Ascending aorta (tissue), 2 donors: ENCODE results near the gene DCST1. TPM values are rescaled to one million over a fixed set of nuclear protein-coding genes. Genes with fewer than 3 reads are reported as not detected.

ENCODE experiments used
- DNase-seq, 2 donors: peaks; one replicate each; pipeline ENCODE4 v3.0.0-alpha.2; 2019; ENCODE audit warnings: low spot score in 2 of 2
- H3K27ac ChIP-seq, 2 donors: fragments of 200-600 bp; sonication (generic); one replicate each; pipeline ENCODE4 v1.5.1; 2016 to 2017; ENCODE audit warnings: mild to moderate bottlenecking in 1 of 2
- H3K27me3 ChIP-seq: fragments of 200-600 bp; sonication (generic); one replicate; pipeline ENCODE4 v1.5.1; 2017
- H3K36me3 ChIP-seq, 2 donors: fragments of 200-600 bp; sonication (generic); one replicate each; pipeline ENCODE4 v1.5.1; 2016
- H3K4me1 ChIP-seq, 2 donors: fragments of 200-600 bp; sonication (generic); one replicate each; pipeline ENCODE4 v1.5.1; 2016 to 2017; ENCODE audit warnings: mild to moderate bottlenecking in 1 of 2
- H3K4me3 ChIP-seq, 2 donors: fragments of 200-600 bp; sonication (generic); one replicate each; pipeline ENCODE4 v1.5.1; 2016 to 2017; ENCODE audit warnings: mild to moderate bottlenecking in 1 of 2
- H3K9me3 ChIP-seq, 2 donors: fragments of 200-600 bp; sonication (generic); one replicate each; pipeline ENCODE4 v1.5.1; 2016
- CTCF ChIP-seq, 3 experiments: fragments of 200-600 bp in 2 of 3; fragments of 450-650 bp in 1 of 3; sonication (generic) in 2 of 3; IDR thresholded peaks; one replicate each; pipeline ENCODE4 v1.5.1; 2016 to 2019; ENCODE audit warnings: antibody characterized with exemption in 3 of 3, mild to moderate bottlenecking in 1 of 3, moderate library complexity in 1 of 3
- intact Hi-C: fragments of 100-400 bp; cut with DNase I; formaldehyde crosslinking; loops from one replicate; pipeline ENCODE4 v1.15.1; 2023
- total RNA-seq: library from RNA; depleted of rRNA; stranded (reverse); fragments of >200 nt; gene quantifications from one replicate; pipeline ENCODE4 v1.1.0, GENCODE V29; 2016

The DCST1 gene
- total RNA-seq, 1 donor from 2014 or later = not detected

- Histone ChIP-seq H3K27ac (peak overlapping the region; percentile 97 to 98), H3K27me3 (no peaks in the 10 kb centered on the region), H3K4me1 (peaks cover 14 to 22% of the 10 kb centered on the region in 2 donors), H3K9me3 (no peaks in the 10 kb centered on the region), H3K4me3 (peak overlapping the region; percentile 92 to 94), H3K36me3 (no peaks in the 10 kb centered on the region)
- TF ChIP-seq CTCF (IDR thresholded peaks at IDR 0.05) = no peak
- intact Hi-C loops = loop anchor here (1.0 to 5.0 kb wide), 5 partner anchors 16 to 963 kb away; partner anchors contain the start of genes ATP8B2, FLAD1, PYGO2 and SLC50A1
- no peak for DNase-seq
These were observed 33.8 kb upstream of the DCST1 start for GRCh38 chr1:154999571-155000410.

GRCh38 chr1:155000411-155000725 is 33.3 kb upstream of the DCST1 start:
- DNase-seq = no peak
- H3K4me1 ChIP-seq = peaks cover 14 to 28% of the 10 kb centered on the region in 2 donors

GRCh38 chr1:155000726-155001424 is 32.7 kb upstream of the DCST1 start:
- Histone ChIP-seq H3K4me1 (peaks cover 14 to 33% of the 10 kb centered on the region in 2 donors), H3K27me3 (no peaks in the 10 kb centered on the region), H3K9me3 (no peaks in the 10 kb centered on the region), H3K27ac (peak overlapping the region; percentile 97 to 98), H3K36me3 (no peaks in the 10 kb centered on the region), H3K4me3 (peak overlapping the region; percentile 92 to 94)
- peak; percentile 61 to 95 for DNase-seq
- TF ChIP-seq CTCF (IDR thresholded peaks at IDR 0.05) = peak in 1 of 3 experiments; percentile 11
- intact Hi-C loops = loop anchor here (1.0 to 5.0 kb wide), 6 partner anchors 16 to 961 kb away; partner anchors contain the start of genes ATP8B2, FLAD1, PYGO2 and SLC50A1

More at GRCh38 chr1:155000411-155000725, 33.3 kb upstream of the DCST1 start:
- intact Hi-C loops = loop anchor here (1.0 to 5.0 kb wide), 5 partner anchors 17 to 962 kb away; partner anchors contain the start of genes ATP8B2, FLAD1, PYGO2 and SLC50A1
- Histone ChIP-seq H3K4me3 (peak overlapping the region; percentile 92 to 94), H3K27me3 (no peaks in the 10 kb centered on the region), H3K9me3 (no peaks in the 10 kb centered on the region), H3K27ac (peak overlapping the region; percentile 97 to 98), H3K36me3 (no peaks in the 10 kb centered on the region)
- TF ChIP-seq CTCF (IDR thresholded peaks at IDR 0.05) = no peak

- no peaks in the 10 kb centered on the region for H3K9me3 ChIP-seq
- TF ChIP-seq CTCF (IDR thresholded peaks at IDR 0.05) = no peak
- intact Hi-C loops = loop anchor here (1.0 to 5.0 kb wide), 4 partner anchors 16 to 961 kb away; partner anchors contain the start of genes ATP8B2 and SLC50A1
- H3K27ac ChIP-seq = peak overlapping the region; percentile 97 to 98
- no peaks in the 10 kb centered on the region for H3K27me3 ChIP-seq
- H3K4me3 ChIP-seq = peak overlapping the region; percentile 92 to 94
- no peaks in the 10 kb centered on the region for H3K36me3 ChIP-seq
- peaks cover 18 to 38% of the 10 kb centered on the region in 2 donors for H3K4me1 ChIP-seq
- no peak for DNase-seq
These were observed 32.3 kb upstream of the DCST1 start for GRCh38 chr1:155001425-155001674.

GRCh38 chr1:155001675-155002463 is 31.8 kb upstream of the DCST1 start:
- no peaks in the 10 kb centered on the region for H3K36me3 ChIP-seq
- H3K27ac ChIP-seq = peak overlapping the region; percentile 97 to 98
- peaks cover 19 to 41% of the 10 kb centered on the region in 2 donors for H3K4me1 ChIP-seq
- intact Hi-C loops = loop anchor here (1.0 to 5.0 kb wide), 7 partner anchors 15 to 960 kb away; partner anchors contain the start of genes ADAM15, ATP8B2, CKS1B and SLC50A1
- DNase-seq = peak; percentile 99 to 100
- H3K27me3 ChIP-seq = no peaks in the 10 kb centered on the region
- H3K9me3 ChIP-seq = no peaks in the 10 kb centered on the region
- H3K4me3 ChIP-seq = peak overlapping the region; percentile 92 to 94
- peak in 2 of 3 experiments; percentile 50 to 59 for TF ChIP-seq CTCF (IDR thresholded peaks at IDR 0.05)
